Fibroblast of mammary gland (primary cell): Measurements from ENCODE around the gene POM121L2.
"Not testable (repeated sequence)": the region's sequence is repeated elsewhere in the genome, so short reads cannot be mapped to it uniquely, and the experiment has no call there.

ENCODE experiments used
- DNase-seq: peaks from one replicate; pipeline ENCODE4 v3.0.0-alpha.2; 2010; ENCODE audit warnings: low read depth
- H3K4me3 ChIP-seq: 2 replicates; pipeline ENCODE4 v1.5.1; 2011; ENCODE audit warnings: low read depth, mild to moderate bottlenecking, low read length, moderate library complexity; ENCODE audit not compliant: control insufficient read depth
- TF ChIP-seq, protein P1 (sequence below): conservative IDR thresholded peaks from 2 replicates; pipeline ENCODE4 v1.5.1; 2011; ENCODE audit warnings: low read depth, low read length, inconsistent platforms; ENCODE audit not compliant: control insufficient read depth, insufficient read depth

The POM121L2 gene

DNA sequence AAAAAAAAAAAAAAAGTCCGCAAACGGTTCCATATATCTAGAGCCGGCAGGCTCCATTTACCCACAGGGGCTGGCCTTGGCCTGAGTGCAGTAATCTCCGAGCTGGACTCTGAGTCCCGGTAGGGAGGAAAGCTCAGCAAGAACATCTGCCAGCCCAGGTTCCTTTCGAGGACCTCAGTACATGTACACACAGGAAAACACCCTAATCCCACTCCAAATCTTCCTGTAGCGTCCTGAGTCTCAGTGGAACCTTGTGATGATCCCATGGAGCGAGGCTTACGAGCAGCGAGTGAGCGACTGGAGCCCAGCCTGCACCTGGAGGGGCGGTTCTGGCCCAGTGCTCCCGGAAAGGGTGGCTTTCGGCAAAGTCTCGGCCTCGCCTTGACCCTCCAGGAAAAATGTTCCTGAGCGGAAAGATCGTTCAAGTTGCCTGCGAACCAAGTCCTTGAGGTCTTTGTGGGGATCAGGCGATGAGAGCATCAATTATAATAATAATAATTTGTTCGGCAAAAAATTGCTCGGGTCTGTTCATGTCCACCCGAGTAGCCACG is 32.5 kb downstream of the POM121L2 start:
- H3K4me3 ChIP-seq, result peak overlapping the region; percentile 62
- DNase-seq, result no peak
- TF ChIP-seq, protein P1, sequence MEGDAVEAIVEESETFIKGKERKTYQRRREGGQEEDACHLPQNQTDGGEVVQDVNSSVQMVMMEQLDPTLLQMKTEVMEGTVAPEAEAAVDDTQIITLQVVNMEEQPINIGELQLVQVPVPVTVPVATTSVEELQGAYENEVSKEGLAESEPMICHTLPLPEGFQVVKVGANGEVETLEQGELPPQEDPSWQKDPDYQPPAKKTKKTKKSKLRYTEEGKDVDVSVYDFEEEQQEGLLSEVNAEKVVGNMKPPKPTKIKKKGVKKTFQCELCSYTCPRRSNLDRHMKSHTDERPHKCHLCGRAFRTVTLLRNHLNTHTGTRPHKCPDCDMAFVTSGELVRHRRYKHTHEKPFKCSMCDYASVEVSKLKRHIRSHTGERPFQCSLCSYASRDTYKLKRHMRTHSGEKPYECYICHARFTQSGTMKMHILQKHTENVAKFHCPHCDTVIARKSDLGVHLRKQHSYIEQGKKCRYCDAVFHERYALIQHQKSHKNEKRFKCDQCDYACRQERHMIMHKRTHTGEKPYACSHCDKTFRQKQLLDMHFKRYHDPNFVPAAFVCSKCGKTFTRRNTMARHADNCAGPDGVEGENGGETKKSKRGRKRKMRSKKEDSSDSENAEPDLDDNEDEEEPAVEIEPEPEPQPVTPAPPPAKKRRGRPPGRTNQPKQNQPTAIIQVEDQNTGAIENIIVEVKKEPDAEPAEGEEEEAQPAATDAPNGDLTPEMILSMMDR, result no peak

DNA sequence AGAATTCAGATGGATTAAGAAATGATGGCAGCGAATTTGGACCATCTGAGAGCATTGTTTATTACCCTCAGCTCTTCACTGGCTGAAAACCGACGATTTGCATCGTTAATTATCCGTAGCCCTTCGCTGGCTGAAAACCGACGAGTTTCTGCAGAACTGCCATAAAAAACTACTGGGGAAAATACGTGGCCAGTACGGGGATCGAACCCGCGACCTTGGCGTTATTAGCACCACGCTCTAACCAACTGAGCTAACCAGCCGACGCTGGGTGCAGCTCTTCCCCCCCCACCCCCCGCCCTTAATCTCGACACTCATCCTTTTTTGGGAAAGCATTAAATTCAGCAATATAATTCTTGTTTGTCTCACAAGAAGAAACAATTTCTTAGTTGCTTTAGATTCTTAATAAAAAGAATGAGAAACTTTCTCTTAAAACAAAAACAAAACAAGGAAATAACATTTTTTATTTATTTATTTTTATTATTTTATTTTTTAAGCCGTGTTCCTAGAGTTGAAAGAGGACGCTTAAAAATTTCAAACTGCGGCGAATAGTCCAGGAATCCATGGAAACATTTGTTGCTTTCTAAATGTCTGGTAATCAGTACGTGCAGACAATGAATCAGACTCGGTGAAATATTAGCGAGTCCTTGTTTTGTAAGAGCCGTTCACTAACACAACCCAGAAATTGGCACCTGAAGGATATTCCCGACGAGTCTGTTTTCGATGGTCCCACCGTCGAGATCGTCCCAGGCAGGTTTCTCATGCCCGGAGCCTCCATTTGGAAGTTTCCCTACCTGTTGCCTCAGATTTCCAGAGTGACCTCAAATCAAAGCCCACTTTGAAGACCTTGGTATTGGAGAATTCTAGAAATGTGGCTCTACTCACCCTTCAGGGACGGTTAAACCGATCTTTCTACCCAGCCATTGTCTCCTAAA is 36.8 kb downstream of the POM121L2 start:
- peak; percentile 54 for DNase-seq
- peak overlapping the region; percentile 21 for H3K4me3 ChIP-seq
- TF ChIP-seq, protein P1, result no peak

DNA sequence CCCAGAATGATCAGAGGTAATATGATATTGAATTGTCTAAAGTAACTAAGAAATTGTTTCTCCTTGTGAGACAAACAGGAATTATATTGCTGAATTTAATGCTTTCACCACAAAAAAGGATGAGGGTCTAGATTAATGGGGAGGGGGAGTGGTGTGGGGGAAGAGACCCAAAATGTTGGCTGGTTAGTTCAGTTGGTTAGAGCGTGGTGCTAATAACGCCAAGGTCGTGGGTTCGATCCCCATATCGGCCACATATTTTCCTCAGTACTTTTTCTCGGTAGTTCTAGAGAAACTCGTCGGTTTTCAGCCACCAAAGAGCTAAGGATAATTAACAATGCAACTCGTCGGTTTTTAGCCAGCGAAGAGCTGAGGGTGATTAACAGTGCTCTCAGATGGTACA is 38.3 kb downstream of the POM121L2 start:
- TF ChIP-seq, protein P1, result no peak
- DNase-seq, result no peak

DNA sequence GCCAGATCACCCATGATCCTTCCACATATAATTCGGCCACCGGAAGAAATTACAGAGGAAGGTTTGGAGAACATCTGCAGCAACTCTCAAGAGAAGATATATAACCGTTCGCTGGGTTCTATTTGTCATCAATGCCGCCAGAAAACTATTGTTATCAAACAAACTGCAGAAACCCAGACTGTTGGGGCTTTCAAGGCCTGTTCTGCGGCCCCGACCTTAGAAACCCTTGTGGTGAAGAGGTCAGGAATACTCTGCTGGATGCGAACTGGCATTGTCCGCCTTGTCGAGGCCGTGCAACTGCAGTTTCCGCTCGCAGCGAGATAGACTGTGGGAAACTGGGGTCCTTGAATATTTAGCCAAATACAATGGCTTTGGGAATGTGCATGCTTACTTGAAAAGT is 43.3 kb downstream of the POM121L2 start:
- no peak overlapping the region for H3K4me3 ChIP-seq
- no peak for DNase-seq
- TF ChIP-seq, protein P1, result no peak

More for the DNA sequence above, 38.3 kb downstream of the POM121L2 start:
- H3K4me3 ChIP-seq, result no peak overlapping the region

DNA sequence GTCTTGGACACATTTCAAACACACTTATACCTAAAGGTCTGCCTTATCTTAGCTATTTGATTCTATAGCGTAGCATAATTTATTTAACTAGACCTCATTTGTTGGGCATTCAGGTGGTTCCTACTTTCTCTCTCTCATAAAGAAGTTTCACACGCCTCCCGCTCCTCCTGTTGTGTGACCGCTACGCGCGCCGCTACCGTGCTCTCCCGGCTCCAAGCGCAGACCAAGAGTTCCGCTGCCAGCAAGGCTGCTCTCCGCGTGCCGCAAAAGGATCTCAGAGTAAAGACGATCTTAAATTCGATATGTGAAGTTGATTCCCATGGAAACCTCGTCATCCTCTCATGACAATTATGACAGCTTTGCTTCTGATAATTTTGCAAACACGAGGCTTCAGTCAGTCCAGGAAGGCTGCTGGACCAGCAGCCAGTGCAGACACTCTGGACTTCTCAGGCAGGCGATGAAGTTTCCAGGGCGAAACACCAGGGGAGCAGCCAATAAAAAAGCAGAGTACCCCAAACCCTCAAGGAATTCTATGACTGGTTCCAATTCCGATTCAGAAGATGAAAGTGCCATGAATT is 44.1 kb downstream of the POM121L2 start:
- no peak for DNase-seq
- TF ChIP-seq, protein P1, result no peak
- H3K4me3 ChIP-seq, result no peak overlapping the region

DNA sequence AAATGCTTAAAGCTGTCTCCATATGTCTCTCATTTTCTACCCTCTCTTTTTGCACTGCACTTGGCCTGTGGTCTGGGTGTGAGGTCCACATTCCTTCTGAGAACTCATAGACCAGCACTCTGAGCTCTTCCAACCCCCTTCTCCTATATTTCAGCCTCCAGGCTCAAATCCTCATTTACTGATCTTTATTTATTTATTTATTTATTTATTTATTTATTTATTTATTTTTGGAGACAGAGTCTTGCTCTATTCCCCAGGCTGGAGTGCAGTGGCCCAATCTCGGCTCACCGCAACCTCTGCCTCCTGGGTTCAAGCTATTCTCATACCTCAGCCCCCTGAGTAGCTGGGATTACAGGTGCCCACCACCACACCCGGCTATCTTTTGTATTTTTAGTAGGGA is 45.1 kb downstream of the POM121L2 start:
- not testable (repeated sequence) for H3K4me3 ChIP-seq, DNase-seq

DNA sequence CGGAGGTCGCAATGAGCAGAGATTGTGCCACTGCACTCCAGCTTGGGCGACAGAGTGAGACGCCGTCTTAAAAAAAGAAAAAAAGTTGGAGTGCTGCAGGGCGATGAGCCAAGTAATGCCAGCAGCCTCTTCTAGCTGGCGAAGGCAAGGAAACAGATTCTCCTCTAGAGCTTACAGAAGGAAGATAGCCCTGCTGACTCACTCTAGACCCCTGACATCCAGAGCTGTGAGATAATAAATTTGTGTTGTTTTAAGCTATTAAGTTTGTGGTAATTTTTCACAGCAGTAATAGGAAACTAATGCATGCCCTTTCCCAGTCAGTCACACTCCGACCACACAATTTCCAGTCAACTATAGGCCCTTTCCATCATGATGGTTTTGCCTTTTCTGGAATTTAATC is 48.2 kb downstream of the POM121L2 start:
- no peak for DNase-seq
- TF ChIP-seq, protein P1, result no peak
- H3K4me3 ChIP-seq, result no peak overlapping the region
